ENCODE data around the gene SDCBP2. TPM values are rescaled to one million over a fixed set of nuclear protein-coding genes. Genes with fewer than 3 reads are reported as not detected.

The SDCBP2 gene
- total and polyA plus RNA-seq, 2 of the 8 experiments (the other 6 are each of a cell fraction or from before 2014, with no cell fraction given) = 4.2 to 6.7 TPM

GRCh38 chr20:1320902-1321653 is 7.9 kb downstream of the SDCBP2 start:
- FAIRE-seq = no peak

More at GRCh38 chr20:1320902-1321653, 7.9 kb downstream of the SDCBP2 start:
- POLR2A ChIA-PET (ENCODE audit: partially characterized antibody) = interaction anchor here (0.9 to 2.4 kb wide), 3 partner anchors 11 to 106 kb away, joined by 3 to 6 read pairs (median 4); no protein-coding TSS in a partner anchor
- Histone ChIP-seq H4K20me1 (replicated peaks in 1 of 2; ENCODE audit: control insufficient read depth in 1 of 2, insufficient read depth in 2 of 2, low read length in 2 of 2) (peaks cover 0 to 1% of the 10 kb centered on the region in 2 experiments), H3K9ac (replicated peaks in 1 of 4; ENCODE audit: extremely low read depth in 1 of 4, low read depth in 3 of 4, low read length in 3 of 4) (no peak overlapping the region; a peak in 1 of 7 replicates), H3K23ac (ENCODE audit: insufficient read length) (no peak overlapping the region), H3K4me3 (ENCODE audit: extremely low read depth in 1 of 4, insufficient read depth in 2 of 4, low read depth in 3 of 4, low read length in 4 of 4) (no peak overlapping the region), H3K4ac (replicated peaks; ENCODE audit: insufficient read length, low read depth, low read length) (no peak overlapping the region), H3K4me2 (ENCODE audit: insufficient read depth in 1 of 2, low read depth in 2 of 2, low read length in 2 of 2) (no peak overlapping the region), H2BK5ac (ENCODE audit: low read depth, low read length) (no peak overlapping the region), H3K79me2 (ENCODE audit: control insufficient read depth in 1 of 2, insufficient read depth in 2 of 2, low read length in 2 of 2) (peaks cover under 1 to 8% of the 10 kb centered on the region in 2 experiments; a peak in 3 of 4 replicates), H2BK15ac (ENCODE audit: low read length) (no peak overlapping the region), H3K27me3 (replicated peaks in 1 of 4; ENCODE audit: control insufficient read depth in 3 of 4, extremely low read depth in 1 of 4, insufficient read depth in 3 of 4, low read length in 3 of 4) (no peaks in the 10 kb centered on the region; a peak in 2 of 7 replicates), H2AK5ac (ENCODE audit: low read depth, low read length) (no peak overlapping the region), H3K18ac (ENCODE audit: extremely low read depth, low read length) (no peak overlapping the region), H2BK20ac (ENCODE audit: low read length) (no peak overlapping the region), H2AFZ (ENCODE audit: low read length) (no peak overlapping the region), H2BK12ac (ENCODE audit: low read depth, low read length) (no peak overlapping the region), H3K9me3 (ENCODE audit: insufficient read depth in 2 of 2, low read depth in 1 of 2, low read length in 1 of 2) (no peaks in the 10 kb centered on the region), H3K79me1 (ENCODE audit: low read depth, low read length) (peaks cover 1% of the 10 kb centered on the region; the same call in 1 of the 2 replicates), H3K56ac (replicated peaks; ENCODE audit: insufficient read length, low read depth, low read length) (no peak overlapping the region), H3K14ac (ENCODE audit: insufficient read length) (no peak overlapping the region), H2BK120ac (replicated peaks; ENCODE audit: low read depth, low read length) (no peak overlapping the region), H3K36me3 (ENCODE audit: control insufficient read depth in 2 of 4, insufficient read depth in 4 of 4, low read length in 3 of 4) (no peaks in the 10 kb centered on the region), H4K91ac (replicated peaks; ENCODE audit: insufficient read length, low read length) (no peak overlapping the region), H4K5ac (ENCODE audit: insufficient read length, low read depth, low read length) (no peak overlapping the region), H3K4me1 (replicated peaks in 1 of 4; ENCODE audit: control insufficient read depth in 3 of 4, insufficient read depth in 4 of 4, low read length in 3 of 4) (peaks cover 0 to 2% (median under 1%) of the 10 kb centered on the region in 4 experiments; a peak in 3 of 7 replicates), H4K8ac (ENCODE audit: extremely low read depth, insufficient read depth, low read length) (no peak overlapping the region; the same call in 1 of the 2 replicates), H3K23me2 (ENCODE audit: low read depth, low read length) (peaks cover 7% of the 10 kb centered on the region), H3K27ac (ENCODE audit: low read depth, low read length) (no peak overlapping the region)
- TF ChIP-seq RFX5 (IDR thresholded peaks at IDR 0.05; ENCODE audit: borderline replicate concordance, low read depth, low read length) = no peak
- no peak for TF ChIP-seq NANOG (IDR thresholded peaks at IDR 0.05; ENCODE audit: insufficient read depth, low read depth, low read length, poor library complexity, severe bottlenecking)
- TF ChIP-seq POU5F1 (IDR thresholded peaks at IDR 0.05; ENCODE audit: low read depth, low read length) = no peak
- no peak for DNase-seq (ENCODE audit: low read depth in 1 of 2, low spot score in 2 of 2)
- WGBS, 2 experiments (ENCODE audit: extremely low coverage in 1 of 2, insufficient coverage in 1 of 2, insufficient read length in 1 of 2, insufficient replicate concordance in 2 of 2, low coverage in 1 of 2, low lambda C conversion rate in 2 of 2, missing lambda C conversion rate in 1 of 2) = 81% methylated on average over 13 of the region's 17 CpGs; no CpG with 5 or more reads in 1 of the 2 experiments
- CTCF ChIA-PET (ENCODE audit: partially characterized antibody) = interaction anchor here (1.0 to 3.6 kb wide), 8 partner anchors 9 to 183 kb away, joined by 3 to 28 read pairs (median 4); no protein-coding TSS in a partner anchor

Measured in H1 (cell line).